GM13976 (cell line): ENCODE data around the gene C17orf113.
A peak's percentile ranks its signal among the peaks of the same experiment; 100 is the strongest.
"Not testable (repeated sequence)": the region's sequence is repeated elsewhere in the genome, so short reads cannot be mapped to it uniquely, and the experiment has no call there.

Experiments used
- DNase-seq: peaks from one replicate; pipeline ENCODE4 v3.0.0; 2012; ENCODE audit warnings: low spot score
- CTCF ChIP-seq: IDR thresholded peaks from 2 replicates; pipeline ENCODE4 v1.5.1; 2012; ENCODE audit warnings: borderline replicate concordance, mild to moderate bottlenecking; ENCODE audit not compliant: insufficient read depth; ENCODE audit errors: extremely low read depth, missing control alignments, control extremely low read depth
- in situ Hi-C: fragments of 300-500 bp; cut with MboI; formaldehyde crosslinking; loops from one replicate; pipeline ENCODE4 v1.12.0; 2022; ENCODE audit warnings: low sequenced_read_pairs, mixed read lengths, inconsistent platforms; ENCODE audit not compliant: unreplicated experiment

The C17orf113 gene

GRCh38 chr17:42016941-42017865 is 33.2 kb downstream of the C17orf113 start, which contains the start of gene DNAJC7:
Gene DNAJC7 (minus strand): TSS chr17:42017439. CDS start chr17:42017416, 23 bp downstream.
- TF ChIP-seq CTCF = no peak
- in situ Hi-C loops = no loop called here
- DNase-seq = peak; percentile 96

DNA sequence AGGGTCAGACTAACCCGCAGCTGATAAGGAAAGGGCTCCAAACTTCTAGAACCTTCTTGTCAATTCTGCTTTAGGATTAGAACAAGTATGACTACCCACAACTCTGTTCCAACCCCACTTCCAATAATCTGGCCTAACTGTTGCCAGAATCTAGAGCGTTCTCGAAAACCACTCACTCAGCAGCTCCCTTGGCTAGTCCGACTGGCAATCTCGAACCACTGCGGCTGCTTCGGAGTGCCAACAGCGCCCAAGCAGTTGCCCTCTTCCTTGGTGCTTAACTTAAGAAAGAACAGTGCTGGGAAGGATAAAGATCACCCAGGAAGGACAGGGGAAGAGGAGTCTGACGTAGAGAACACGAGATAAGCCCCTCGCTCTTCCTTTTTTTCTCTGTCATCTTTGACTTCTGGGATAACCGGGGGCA is 34.0 kb downstream of the C17orf113 start:
- no peak for DNase-seq
- in situ Hi-C loops = no loop called here
- no peak for TF ChIP-seq CTCF

GRCh38 chr17:42013740-42014139 is 36.7 kb downstream of the C17orf113 start:
- in situ Hi-C loops, DNase-seq: not testable (repeated sequence)

GRCh38 chr17:42012363-42012762 is 38.0 kb downstream of the C17orf113 start:
- in situ Hi-C loops, DNase-seq: not testable (repeated sequence)

DNA sequence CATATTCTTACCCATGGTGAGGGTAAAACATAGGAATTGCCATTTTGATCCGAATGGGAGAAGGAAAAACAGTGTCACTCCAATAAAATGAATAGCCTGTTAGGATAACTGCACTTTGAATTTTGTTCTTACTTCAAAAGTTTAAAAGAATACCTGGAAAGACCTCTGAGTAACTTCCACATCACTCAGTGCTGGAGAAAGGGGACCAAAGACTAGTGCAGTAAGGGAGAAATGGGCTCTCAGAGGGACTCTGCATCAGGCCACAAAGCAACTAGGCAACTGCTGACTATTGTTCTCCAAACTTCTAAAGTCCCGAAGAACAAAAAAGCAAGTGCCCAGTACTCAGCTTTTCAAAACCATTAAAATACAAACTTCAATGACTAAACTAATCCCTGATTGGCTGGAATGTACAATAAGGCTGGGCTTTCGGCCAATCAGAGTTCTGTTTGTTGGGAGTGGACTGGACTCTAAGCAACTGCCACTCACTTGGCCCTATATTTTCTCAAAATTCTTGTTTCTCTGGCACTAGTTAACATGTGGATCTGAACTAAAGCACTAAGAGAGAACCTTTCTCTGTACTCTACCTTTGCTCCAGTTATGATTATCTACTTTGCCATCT is 39.4 kb downstream of the C17orf113 start:
- in situ Hi-C loops = no loop called here
- DNase-seq = no peak
- TF ChIP-seq CTCF = no peak

GRCh38 chr17:42010266-42010680 is 40.1 kb downstream of the C17orf113 start:
- DNase-seq, in situ Hi-C loops: not testable (repeated sequence)

- DNase-seq = no peak
- in situ Hi-C loops = no loop called here
These were observed 41.2 kb downstream of the C17orf113 start for GRCh38 chr17:42009170-42009569.

More at GRCh38 chr17:42009170-42009569, 41.2 kb downstream of the C17orf113 start:
- no peak for TF ChIP-seq CTCF
